Stromal cell of bone marrow (primary cell): Measurements from ENCODE around the gene UBD.

ENCODE experiments used
- DNase-seq: peaks from one replicate; pipeline ENCODE4 v3.0.0-alpha.2; 2012; ENCODE audit warnings: low read depth

Gene UBD

GRCh38 chr6:29561091-29561490 lies 1.6 kb upstream of the UBD start:
- no peak for DNase-seq

- DNase-seq = no peak
Measured at GRCh38 chr6:29558439-29559079, 973 bp downstream of the UBD start.

GRCh38 chr6:29557320-29557719 lies 2.2 kb downstream of the UBD start:
- DNase-seq = no peak

- DNase-seq = no peak
Measured at GRCh38 chr6:29554764-29555163, 4.8 kb downstream of the UBD start.

- DNase-seq = peak; percentile 4
Measured at GRCh38 chr6:29553268-29554057, 6.1 kb downstream of the UBD start.

DNA sequence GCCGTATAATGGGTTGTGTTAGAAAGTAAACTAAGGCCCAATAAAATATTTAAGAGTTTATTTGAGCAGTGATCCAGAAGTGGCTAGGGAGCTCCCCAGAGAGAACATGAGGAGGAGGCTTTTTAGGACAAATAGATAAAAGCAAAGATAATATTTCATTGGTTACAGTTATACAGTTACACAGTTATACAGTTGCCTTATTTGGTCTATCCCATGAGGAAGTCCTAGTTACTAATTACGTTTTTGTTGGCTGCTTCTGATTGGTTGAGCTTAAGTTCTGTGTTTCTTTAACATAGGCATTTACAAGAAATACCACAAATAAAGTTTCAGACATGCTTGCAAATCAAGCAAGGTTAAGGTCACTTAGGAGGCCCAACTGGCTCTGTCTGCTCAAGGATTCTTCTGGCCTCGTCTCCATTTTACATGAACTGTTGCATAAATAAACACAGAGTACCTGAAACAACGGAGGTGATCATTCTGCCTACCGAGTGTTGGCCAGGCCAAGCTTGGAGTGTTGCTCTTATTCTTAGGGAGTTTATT lies 7.0 kb downstream of the UBD start:
- DNase-seq = peak; percentile 36

GRCh38 chr6:29547573-29547972 lies 12.0 kb downstream of the UBD start:
- no peak for DNase-seq

DNA sequence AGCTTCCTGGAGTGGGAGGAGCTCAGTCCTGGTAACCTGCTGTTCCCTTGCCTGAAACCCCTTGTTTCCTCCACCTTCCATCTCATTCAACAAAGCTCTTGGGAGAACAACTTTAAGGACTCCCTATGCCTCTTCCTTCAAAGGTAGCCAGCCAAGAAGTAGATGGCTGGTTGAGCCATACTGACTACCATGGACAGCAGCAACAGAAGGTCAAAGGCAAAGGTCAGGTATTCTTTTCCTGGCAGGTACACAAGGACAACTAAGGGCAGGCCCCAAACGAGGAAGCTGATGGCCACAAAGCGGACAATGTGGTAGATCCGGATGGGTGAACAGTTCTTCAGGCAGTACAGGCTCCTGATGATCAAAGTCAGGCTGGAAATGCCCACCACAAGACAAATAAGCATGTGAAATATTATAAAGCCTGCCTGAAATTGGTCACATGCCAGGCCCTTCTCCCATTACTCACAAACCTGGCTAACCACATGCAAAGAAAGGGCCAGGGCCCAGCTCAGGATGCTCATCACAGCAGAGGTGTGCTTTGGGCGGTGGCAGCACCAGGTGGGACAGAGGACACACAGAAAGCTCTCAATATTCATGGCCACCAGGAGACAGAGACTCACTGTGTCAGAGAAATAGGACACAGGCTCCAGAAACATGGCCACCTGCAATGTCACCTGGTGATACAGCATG lies 21.7 kb downstream of the UBD start:
- no peak for DNase-seq

DNA sequence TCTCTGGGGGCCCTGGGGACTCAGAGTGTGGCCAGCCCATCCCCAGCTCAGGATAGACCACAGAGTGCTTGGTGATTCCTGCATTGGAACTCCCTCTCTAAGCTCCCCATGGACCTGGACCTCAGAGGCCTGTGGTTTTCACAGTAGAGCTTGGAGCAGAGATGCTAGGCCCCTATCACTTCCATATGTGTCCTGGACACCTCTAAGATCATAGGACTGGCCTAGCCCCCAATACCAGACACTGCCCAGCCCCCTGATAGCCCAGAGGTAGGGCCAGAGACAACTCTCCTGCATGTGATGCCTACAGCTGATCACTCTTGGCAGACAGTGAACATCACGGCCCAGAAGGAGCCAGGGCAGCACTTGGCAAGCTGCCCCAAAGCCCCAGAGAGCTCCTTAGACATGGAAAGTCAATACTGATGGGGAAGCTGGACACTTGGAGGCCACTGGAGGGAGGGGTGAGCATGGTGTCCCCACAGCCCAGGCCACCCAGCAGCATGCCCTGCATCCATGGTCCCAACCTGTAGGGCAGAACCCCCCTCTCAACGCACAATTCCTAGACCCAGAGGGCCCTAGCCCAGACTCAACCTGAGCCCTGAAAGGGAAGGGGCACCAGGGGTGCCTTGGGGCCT lies 27.1 kb downstream of the UBD start:
- no peak for DNase-seq

DNA sequence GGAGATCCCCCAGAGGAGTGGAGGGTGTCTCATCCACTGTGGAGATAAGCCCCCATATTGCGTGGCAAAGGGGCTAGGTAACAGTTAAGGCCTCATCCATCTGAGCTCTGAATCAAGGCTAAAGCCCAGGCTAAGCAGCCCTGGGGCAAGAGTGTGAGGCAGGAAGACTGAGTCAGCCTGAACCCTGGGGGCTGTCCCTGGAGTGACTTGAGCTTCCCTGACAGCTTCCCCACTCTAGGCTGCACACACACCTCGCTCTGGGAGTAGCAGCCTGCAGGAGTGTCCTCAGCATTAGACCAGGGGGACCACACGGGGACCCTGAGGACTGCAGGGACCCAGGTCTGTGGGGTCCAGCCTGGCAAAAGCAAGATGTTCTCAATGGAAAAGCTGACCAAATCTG lies 27.9 kb downstream of the UBD start:
- no peak for DNase-seq

DNA sequence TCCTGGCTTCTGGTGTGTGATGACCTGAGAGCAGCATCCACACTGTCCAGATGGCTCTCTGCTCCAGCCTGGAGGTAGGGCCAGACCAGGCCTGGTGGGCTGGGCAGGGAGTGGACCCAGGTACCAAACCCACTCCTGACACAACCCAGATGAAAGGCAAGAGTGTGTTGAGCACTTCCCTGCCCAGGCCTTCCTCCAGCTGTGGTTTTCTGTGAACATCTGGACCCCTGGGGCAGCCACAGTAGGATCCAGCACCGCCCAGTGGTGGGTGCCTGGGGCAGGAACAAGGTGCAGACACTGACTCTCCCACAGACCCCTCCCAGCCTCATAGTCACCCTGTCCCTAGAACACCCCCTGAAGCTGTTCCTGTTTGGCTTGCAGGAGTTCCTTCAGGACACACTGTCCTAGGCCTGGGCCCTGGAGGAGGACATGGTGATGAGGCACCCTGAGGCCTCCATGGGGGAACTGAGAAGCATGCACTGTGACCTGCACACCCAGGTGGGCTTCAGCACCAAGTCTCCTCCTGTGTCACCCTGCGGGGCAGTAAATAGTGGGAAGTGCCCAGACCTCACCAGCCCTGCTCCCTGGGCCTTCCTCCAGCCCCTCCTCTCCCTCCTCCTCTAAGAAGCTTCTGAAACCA lies 28.7 kb downstream of the UBD start:
- no peak for DNase-seq

GRCh38 chr6:29529956-29530355 lies 29.6 kb downstream of the UBD start:
- no peak for DNase-seq

DNA sequence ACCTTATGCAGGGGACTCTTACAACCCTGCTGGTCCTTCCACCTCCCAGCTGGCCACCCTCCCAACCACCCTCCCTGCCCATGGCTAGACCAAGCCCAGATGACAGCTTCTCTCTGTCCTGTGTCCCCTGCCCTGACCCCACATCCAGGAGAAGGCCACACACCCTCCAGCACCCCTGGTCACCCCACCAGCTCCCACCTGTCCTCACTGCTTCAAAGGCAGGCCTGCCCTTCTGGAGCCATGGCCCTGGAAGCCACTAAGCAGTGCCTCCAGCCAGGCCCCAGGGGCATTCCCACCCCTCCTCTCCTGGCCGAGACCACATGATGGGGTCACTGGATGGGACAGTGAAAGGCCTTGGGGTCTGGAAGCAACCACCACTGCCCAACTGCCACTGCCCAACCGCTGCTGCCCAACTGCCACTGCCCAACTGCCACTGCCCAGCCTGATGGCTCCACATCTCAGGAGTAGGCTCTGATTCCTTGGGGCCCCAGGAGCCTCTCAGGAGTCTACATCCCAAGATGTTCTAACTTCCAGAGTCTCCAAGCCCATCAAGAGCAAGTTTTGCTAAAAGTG lies 30.5 kb downstream of the UBD start:
- DNase-seq = no peak

- no peak for DNase-seq
Measured at GRCh38 chr6:29528300-29528931, 31.1 kb downstream of the UBD start.

GRCh38 chr6:29527564-29527963 lies 32.0 kb downstream of the UBD start:
- no peak for DNase-seq

DNA sequence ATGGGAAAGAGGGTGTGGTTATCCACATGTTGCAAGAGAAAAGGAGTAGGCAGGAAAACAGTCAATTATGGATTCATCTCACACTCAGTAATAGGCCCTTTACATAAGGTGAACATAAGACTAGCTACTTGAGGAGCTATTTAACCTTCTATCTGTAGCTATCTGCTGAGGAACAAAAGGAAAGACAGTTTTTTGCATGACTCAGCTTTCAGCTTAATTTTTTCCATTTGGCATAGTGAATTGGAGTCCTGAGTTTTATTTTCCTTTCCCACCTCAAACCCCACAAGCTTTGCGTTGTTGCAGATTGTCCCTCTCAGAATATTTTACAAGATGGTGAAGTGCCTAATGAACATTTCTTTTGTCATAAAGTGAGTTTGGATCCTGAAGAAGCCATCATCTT lies 32.4 kb downstream of the UBD start:
- DNase-seq = no peak

- DNase-seq = no peak
Measured at GRCh38 chr6:29525311-29525639, 34.3 kb downstream of the UBD start.

GRCh38 chr6:29524444-29525310 lies 34.9 kb downstream of the UBD start:
- no peak for DNase-seq

DNA sequence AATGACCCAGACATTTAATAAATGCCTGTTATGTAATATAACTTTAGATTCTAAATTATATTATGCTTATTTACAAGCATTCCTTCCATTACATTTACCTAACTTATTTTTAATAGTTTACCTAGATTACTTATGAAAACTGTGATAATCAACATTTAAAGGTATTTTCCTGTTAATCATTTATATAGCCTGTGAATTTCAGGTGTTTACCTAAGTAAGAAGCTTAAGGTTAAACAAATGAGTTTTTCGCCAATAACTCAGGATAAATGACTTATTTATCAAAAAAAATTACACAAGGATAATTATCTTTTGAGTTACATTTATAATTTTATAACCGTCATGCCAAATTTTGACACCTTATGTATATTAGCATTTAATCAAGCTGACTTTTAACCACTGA lies 35.5 kb downstream of the UBD start:
- DNase-seq = no peak

GRCh38 chr6:29522227-29522626 lies 37.3 kb downstream of the UBD start:
- DNase-seq = no peak
